Esophagus (tissue), 2 donors: Measurements from ENCODE around the gene GALNT18. TPM values are rescaled to one million over a fixed set of nuclear protein-coding genes. Genes with fewer than 3 reads are reported as not detected.

Experiments
- H3K27ac ChIP-seq, 2 donors: one replicate each; pipeline ENCODE4 v1.5.1; 2013; ENCODE audit warnings: low read depth in 2 of 2, mild to moderate bottlenecking in 2 of 2, inconsistent platforms in 1 of 2, low read length in 1 of 2, moderate library complexity in 1 of 2
- H3K27me3 ChIP-seq, 2 donors: one replicate each; pipeline ENCODE4 v1.6.1; 2013; ENCODE audit warnings: low read length in 2 of 2, control low read depth in 1 of 2, mild to moderate bottlenecking in 1 of 2; ENCODE audit not compliant: insufficient read depth in 2 of 2, control insufficient read depth in 1 of 2
- H3K36me3 ChIP-seq, 2 donors: one replicate each; pipeline ENCODE4 v1.6.1; 2013; ENCODE audit warnings: low read length in 1 of 2; ENCODE audit not compliant: control insufficient read depth in 2 of 2, insufficient read depth in 2 of 2
- H3K4me1 ChIP-seq, 2 donors: one replicate each; pipeline ENCODE4 v1.6.1; 2013; ENCODE audit warnings: low read length in 1 of 2; ENCODE audit not compliant: control insufficient read depth in 2 of 2, insufficient read depth in 2 of 2
- H3K4me3 ChIP-seq, 2 donors: one replicate each; pipeline ENCODE4 v1.5.1; 2013; ENCODE audit warnings: low read length in 2 of 2, mild to moderate bottlenecking in 2 of 2, low read depth in 1 of 2, moderate library complexity in 1 of 2
- H3K9me3 ChIP-seq, 2 donors: one replicate each; pipeline ENCODE4 v1.6.1; 2013; ENCODE audit warnings: mild to moderate bottlenecking in 2 of 2, low read depth in 1 of 2, low read length in 1 of 2, moderate library complexity in 1 of 2; ENCODE audit not compliant: control insufficient read depth in 2 of 2, insufficient read depth in 1 of 2
- WGBS, 2 donors: extraction: QIAGEN DNeasy Blood & Tissue Kit; methylation state at CpG; one replicate each; pipeline ENCODE4 v1.1.7; 2013; 5-methylcytosine and 5-hydroxymethylcytosine counted together
- polyA plus RNA-seq, 2 donors: library from polyadenylated mRNA; stranded (reverse); fragments of 200-250 nt; gene quantifications; one replicate each; pipeline ENCODE4 v1.2.3, GENCODE V29; 2013
- donor health status: healthy with polysubstance abuse.
- donor health status: Bipolar disorder and iron deficiency.

The GALNT18 gene
- polyA plus RNA-seq, 2 donors = 2.2 to 5.8 TPM

GRCh38 chr11:11309906-11310305 lies 311.9 kb downstream of the GALNT18 start:
- H3K4me3 ChIP-seq = no peak overlapping the region
- peaks cover 0 to 2% of the 10 kb centered on the region in 2 donors for H3K4me1 ChIP-seq
- no peaks in the 10 kb centered on the region for H3K9me3 ChIP-seq
- no peaks in the 10 kb centered on the region for H3K27me3 ChIP-seq
- WGBS, 2 donors = 93 to 96% methylated on average over 2 of the region's 2 CpGs
- no peak overlapping the region for H3K27ac ChIP-seq
- no peaks in the 10 kb centered on the region for H3K36me3 ChIP-seq

GRCh38 chr11:11308249-11308648 lies 313.6 kb downstream of the GALNT18 start:
- 82 to 100% methylated on average over 1 of the region's 1 CpG for WGBS, 2 donors
- Histone ChIP-seq H3K27ac (no peak overlapping the region), H3K27me3 (no peaks in the 10 kb centered on the region), H3K36me3 (peaks cover 0 to 2% of the 10 kb centered on the region in 2 donors), H3K9me3 (no peaks in the 10 kb centered on the region), H3K4me3 (no peak overlapping the region), H3K4me1 (peaks cover 0 to 4% of the 10 kb centered on the region in 2 donors)

- Histone ChIP-seq H3K9me3 (no peaks in the 10 kb centered on the region), H3K4me3 (no peak overlapping the region), H3K36me3 (peaks cover 0 to 2% of the 10 kb centered on the region in 2 donors), H3K27me3 (no peaks in the 10 kb centered on the region), H3K27ac (no peak overlapping the region), H3K4me1 (peaks cover 0 to 2% of the 10 kb centered on the region in 2 donors)
- 81 to 87% methylated on average over 2 of the region's 2 CpGs for WGBS, 2 donors
These were observed 314.9 kb downstream of the GALNT18 start for GRCh38 chr11:11306855-11307254.

- H3K36me3 ChIP-seq = peaks cover 0 to 2% of the 10 kb centered on the region in 2 donors
- 79 to 87% methylated on average over 7 of the region's 7 CpGs for WGBS, 2 donors
- no peaks in the 10 kb centered on the region for H3K27me3 ChIP-seq
- H3K4me1 ChIP-seq = peaks cover 0 to 2% of the 10 kb centered on the region in 2 donors
- no peak overlapping the region for H3K27ac ChIP-seq
- H3K4me3 ChIP-seq = no peak overlapping the region
- H3K9me3 ChIP-seq = no peaks in the 10 kb centered on the region
These were observed 317.3 kb downstream of the GALNT18 start for GRCh38 chr11:11304550-11304949.

- no peaks in the 10 kb centered on the region for H3K27me3 ChIP-seq
- WGBS, 2 donors = 89 to 95% methylated on average over 10 of the region's 10 CpGs
- H3K4me1 ChIP-seq = peaks cover 0 to 2% of the 10 kb centered on the region in 2 donors
- H3K36me3 ChIP-seq = peaks cover 0 to 2% of the 10 kb centered on the region in 2 donors
- no peaks in the 10 kb centered on the region for H3K9me3 ChIP-seq
- no peak overlapping the region for H3K27ac ChIP-seq
- H3K4me3 ChIP-seq = no peak overlapping the region
These were observed 319.2 kb downstream of the GALNT18 start for GRCh38 chr11:11302565-11302964.

- Histone ChIP-seq H3K4me3 (no peak overlapping the region), H3K36me3 (peaks cover 0 to 2% of the 10 kb centered on the region in 2 donors), H3K27me3 (no peaks in the 10 kb centered on the region), H3K4me1 (peaks cover 0 to 2% of the 10 kb centered on the region in 2 donors), H3K27ac (no peak overlapping the region), H3K9me3 (no peaks in the 10 kb centered on the region)
- WGBS, 2 donors = 83 to 86% methylated on average over 6 of the region's 6 CpGs
These were observed 320.6 kb downstream of the GALNT18 start for GRCh38 chr11:11301212-11301611.

GRCh38 chr11:11297578-11297977 lies 324.2 kb downstream of the GALNT18 start:
- H3K4me1 ChIP-seq = no peaks in the 10 kb centered on the region
- no peaks in the 10 kb centered on the region for H3K9me3 ChIP-seq
- H3K27ac ChIP-seq = no peak overlapping the region
- WGBS, 2 donors = 37 to 45% methylated on average over 6 of the region's 6 CpGs
- no peaks in the 10 kb centered on the region for H3K36me3 ChIP-seq
- H3K27me3 ChIP-seq = no peaks in the 10 kb centered on the region
- H3K4me3 ChIP-seq = no peak overlapping the region

GRCh38 chr11:11296434-11296833 lies 325.4 kb downstream of the GALNT18 start:
- no peak overlapping the region for H3K27ac ChIP-seq
- 77 to 91% methylated on average over 3 of the region's 3 CpGs for WGBS, 2 donors
- no peaks in the 10 kb centered on the region for H3K9me3 ChIP-seq
- H3K27me3 ChIP-seq = no peaks in the 10 kb centered on the region
- no peak overlapping the region for H3K4me3 ChIP-seq
- H3K36me3 ChIP-seq = no peaks in the 10 kb centered on the region
- no peaks in the 10 kb centered on the region for H3K4me1 ChIP-seq

- Histone ChIP-seq H3K27ac (no peak overlapping the region), H3K4me3 (no peak overlapping the region), H3K36me3 (no peaks in the 10 kb centered on the region), H3K4me1 (no peaks in the 10 kb centered on the region), H3K27me3 (no peaks in the 10 kb centered on the region), H3K9me3 (no peaks in the 10 kb centered on the region)
- 55 to 69% methylated on average over 3 of the region's 3 CpGs for WGBS, 2 donors
These were observed 327.3 kb downstream of the GALNT18 start for GRCh38 chr11:11294551-11294855.

- Histone ChIP-seq H3K36me3 (no peaks in the 10 kb centered on the region), H3K27ac (no peak overlapping the region), H3K4me1 (no peaks in the 10 kb centered on the region), H3K9me3 (no peaks in the 10 kb centered on the region), H3K27me3 (no peaks in the 10 kb centered on the region), H3K4me3 (no peak overlapping the region)
- WGBS, 2 donors = 79 to 80% methylated on average over 5 of the region's 5 CpGs
These were observed 327.8 kb downstream of the GALNT18 start for GRCh38 chr11:11293798-11294550.
